Stimulated activated CD8-positive, alpha-beta memory T cell treated with anti-CD3 and anti-CD28 coated beads, Interleukin-12 subunit alpha, Interleukin-12 subunit beta, amount 100 ng/mL, for 4 hours (primary cell): ENCODE data around the gene MYO9B.

Source experiments
- DNase-seq: peaks from one replicate; pipeline ENCODE4 v3.0.0-alpha.2; 2020; ENCODE audit warnings: low read depth

The MYO9B gene

DNA sequence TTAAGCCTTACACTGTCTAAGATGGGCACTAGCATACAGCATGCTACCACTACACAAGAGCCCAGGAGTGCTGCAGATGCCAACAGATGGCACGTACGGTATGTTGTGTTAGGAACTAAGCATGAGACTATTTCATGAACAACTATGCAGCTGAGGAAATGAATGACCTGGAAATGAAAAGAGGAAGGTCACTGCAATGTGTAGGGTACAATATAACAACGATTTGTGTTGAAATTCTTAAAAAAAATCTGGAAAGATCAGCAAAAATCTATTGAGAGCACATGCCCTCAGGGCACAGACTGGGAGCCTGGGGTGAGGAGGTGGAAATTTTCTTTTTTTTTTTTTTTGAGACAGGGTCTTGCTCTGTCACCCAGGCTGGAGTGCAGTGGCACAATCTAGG, 14.8 kb upstream of the MYO9B start:
- no peak for DNase-seq

DNA sequence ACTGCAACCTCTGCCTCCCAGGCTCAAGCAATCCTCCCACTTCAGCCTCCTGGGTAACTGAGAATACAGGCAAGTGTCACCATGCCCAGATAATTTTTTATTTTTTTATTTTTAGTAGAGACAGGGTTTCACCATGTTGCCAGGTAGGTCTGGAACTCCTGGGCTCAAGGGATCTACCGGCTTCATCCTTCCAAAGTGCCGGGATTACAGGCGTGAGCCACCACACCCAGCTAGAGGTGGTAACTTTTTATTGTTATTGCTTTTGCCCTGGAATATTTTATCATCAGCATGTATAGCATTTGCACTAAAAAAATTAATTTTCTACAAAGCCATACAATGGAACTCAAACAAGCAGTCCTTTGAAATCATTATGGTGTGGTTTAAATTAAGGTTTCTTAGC, 14.4 kb upstream of the MYO9B start:
- DNase-seq, result no peak

DNA sequence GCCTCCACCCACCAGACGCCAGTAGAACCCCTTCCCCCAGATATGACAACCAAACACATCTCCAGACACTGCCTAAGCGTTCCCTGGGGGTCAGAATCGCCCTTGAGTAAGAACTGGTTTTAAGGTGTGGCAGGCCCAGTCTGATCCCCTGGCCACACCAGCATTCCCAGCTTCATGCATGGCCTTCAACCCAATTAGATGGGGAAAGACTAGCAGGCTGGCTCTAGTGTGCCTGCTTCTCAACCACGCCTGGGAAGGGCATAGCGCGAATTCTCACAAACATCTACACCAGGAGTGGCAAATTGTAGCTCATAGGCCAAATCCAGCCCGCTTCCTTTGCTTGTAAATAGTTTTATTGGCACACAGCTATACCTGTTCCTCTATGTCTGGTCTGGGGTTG, 13.9 kb upstream of the MYO9B start:
- no peak for DNase-seq

DNA sequence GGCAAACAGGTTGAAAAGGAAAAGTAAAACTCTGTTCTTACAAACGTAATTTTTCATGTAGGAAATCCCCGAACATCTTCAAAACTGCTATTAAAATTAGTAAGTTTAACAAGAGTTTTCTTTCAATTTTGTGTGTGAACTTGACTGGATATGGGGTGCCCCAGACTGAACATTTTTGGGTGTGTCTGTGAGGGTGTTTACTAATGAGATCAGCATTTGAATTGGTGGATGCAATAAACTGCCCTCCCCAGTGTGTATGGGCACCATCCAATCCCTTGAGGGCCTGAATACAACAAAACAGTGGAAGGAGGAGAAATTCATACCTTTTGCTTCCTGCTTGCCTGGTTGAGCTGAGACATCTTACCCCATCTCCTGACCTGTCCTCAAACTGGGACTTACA, 12.1 kb upstream of the MYO9B start:
- DNase-seq, result no peak

DNA sequence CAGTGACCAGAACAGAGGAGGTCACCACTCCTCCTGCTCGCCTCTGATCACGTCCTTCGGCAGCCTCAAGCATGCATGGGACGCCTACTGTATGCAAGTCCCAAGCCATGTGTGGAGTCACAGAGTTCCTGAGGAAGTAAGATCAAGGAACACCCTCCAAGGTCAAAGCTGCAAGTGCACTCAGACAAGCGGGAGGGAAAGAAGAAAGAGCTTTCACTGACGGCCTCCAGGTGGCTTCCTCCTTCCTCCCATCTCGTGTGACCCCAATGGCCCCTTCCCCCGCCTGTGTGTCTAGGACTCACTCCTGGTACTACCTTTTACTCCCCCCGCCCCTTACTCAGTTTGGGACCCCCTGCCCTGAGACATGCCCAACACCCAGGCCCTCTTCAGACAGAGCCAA, 6.4 kb upstream of the MYO9B start:
- no peak for DNase-seq

DNA sequence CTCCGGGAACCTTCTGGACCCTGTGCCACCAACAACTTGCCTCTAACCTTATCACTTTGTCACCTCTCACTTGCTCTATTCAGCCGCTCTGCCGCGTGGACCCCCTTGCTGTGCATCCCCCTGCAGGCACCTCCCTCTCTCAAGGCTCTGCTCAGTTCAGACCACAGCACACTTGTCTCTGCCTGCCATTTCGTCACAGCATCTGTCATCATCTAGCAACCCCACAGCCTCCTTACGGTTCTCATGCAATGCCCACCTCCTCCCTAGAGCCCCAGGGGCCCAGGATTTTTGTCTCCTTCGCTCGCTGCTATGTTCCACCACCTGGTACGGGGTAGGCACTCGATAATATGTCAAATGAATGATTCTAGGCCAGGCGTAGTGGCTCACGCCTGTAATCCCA, 5.2 kb upstream of the MYO9B start:
- DNase-seq, result no peak

DNA sequence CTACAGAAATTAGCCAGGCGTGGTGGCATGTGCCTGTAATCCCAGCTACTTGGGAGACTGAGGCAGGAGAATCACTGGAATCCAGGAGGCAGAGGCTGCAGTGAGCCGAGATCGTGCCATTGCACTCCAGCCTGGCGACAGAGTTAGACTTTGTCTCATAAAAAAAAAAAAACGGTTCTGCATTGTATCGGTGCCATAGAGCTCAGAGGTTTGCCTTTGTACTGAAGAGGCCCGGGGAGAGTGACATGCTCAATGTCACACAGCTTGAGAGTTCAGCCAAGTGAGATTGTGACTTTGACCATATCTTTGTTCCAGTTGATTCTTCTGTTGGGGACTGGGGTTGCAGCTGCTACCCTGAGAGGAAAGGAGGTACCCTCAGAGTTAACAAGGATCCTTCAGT, 4.7 kb upstream of the MYO9B start:
- no peak for DNase-seq

DNA sequence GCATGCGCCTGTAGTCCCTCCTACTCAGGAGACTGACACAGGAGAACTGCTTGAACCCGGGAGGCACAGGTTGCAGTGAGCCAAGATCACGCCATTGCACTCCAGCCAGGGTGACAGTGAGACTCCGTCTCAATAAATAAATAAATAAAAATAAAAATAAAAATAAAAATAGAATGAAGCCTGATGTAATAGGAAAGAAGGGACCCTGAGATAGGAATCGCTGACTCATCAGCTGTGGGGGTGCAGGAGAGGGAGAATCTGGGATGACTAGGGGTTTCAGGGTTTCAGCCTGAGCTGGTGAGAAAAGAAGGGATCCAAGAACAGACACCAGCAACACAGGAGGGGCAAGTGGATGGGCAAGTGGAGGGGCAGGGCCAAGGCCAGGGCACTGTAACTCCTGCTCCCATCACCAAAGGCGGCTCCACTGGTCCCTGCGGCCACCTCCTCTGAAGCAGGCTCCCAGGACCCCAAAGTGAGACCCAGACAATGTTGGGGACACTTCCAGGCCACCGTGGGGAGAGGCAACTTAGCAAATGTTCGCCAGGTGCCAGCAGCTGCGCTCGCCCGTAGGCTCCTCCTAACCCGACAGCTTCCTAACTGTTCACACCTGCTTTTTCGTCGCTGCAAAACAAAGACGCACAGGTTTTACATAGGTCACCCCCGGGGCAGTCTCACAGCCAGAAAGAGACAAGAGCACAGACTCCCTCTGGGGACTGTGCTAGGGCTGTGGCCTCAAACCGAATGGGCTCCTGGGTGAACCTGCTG, 1.5 kb upstream of the MYO9B start:
- no peak for DNase-seq

DNA sequence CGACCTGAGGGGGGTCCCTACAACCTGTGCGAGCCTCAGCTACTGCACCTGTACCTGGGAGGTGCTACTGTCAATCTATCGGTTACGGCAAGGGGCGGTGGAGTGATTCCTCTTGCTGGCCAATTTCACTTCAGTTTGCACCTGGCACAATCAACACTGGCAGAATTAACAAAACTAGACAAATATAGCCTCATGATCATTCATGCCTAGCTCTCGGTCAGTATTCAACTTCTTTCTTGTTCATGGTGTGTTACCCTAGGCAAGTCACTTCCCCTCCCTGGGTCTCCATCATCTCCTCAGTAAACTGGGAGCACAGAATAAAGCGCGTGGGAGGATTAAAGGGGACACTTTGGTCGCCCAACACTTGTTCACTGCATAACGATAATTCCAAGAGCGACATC, 943 bp upstream of the MYO9B start:
- no peak for DNase-seq

DNA sequence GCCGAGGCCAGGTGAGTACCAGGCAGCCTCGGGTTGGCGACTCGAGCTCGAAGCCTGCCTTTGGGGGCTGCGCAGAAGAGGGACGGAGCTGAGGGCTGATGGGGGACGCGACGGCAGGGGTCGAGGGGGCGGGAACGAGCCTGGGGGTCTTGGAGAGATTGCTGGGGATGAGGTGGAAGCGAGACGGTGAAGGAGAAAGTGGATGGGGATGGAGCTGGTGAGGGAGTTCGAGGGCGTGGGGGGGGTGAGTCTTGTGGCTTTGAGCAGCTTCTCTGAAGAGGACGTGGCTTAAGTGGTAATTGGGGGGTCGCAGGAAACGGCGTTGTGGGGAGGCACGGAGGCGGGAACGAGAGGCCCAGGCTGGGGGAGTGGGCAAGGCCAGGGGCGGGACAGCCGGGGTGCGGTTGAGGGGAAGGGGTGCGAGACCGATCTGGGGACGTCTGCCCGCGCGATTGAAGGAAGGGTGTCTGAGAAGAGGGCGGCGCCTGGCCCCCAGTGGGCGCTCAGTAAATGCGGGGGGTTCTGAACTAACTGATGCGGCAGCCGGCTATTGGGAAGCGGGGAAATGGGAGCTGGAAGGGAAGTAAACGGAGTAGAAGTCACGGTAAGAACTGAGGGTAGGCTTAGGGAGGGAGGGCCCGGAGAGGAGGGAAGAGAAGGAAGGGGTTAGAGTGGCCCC, 426 bp downstream of the MYO9B start:
- peak; percentile 42 for DNase-seq

DNA sequence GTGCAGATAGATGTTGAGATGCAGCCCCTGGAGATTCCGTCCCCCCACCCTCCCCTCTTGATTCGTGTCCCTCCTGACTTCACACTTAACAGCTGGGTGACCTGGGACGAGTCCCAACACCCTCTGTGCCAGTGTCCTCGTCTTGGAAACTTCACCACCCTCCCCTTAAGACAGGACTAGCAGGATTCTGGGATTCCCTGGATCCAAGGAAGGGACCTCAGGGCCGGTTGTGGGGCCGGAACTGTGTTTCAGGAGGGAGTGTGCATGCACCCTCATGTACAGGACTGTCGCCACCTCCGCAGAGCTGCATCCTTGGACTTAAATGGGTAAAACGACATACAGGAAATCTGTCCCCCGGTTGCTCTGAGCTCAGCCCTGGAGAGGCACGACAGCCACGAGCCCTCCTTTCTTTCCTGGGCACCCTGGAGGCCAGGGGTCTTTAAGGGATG, 990 bp downstream of the MYO9B start:
- no peak for DNase-seq

DNA sequence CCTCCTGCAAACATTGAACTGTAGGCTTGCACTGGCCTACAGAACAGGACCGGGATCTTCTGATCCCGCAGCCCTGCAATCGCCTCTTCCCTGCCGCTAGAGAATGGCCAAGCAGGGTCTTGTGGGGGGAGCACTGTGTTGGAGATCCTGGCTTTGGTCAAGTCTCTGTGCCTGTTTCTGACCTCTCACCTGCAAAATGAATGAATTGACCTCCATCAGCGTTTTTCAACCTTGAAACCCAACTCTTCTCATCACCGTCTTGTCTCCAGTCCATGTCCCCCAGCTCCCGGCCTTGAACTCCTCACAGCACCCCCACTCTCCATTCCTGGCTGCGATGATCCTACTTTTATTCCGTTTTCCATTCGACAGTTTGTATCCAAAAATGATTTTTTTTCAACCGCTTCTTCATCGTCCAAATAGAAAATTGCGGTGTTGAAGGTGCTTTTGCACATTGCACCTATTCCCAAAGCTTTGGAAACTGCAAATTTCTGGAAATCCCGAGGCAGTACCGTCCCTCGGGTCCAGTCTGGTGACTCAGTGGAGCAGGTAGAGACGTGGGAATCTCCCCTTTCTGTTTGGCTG, 2.0 kb downstream of the MYO9B start:
- no peak for DNase-seq

DNA sequence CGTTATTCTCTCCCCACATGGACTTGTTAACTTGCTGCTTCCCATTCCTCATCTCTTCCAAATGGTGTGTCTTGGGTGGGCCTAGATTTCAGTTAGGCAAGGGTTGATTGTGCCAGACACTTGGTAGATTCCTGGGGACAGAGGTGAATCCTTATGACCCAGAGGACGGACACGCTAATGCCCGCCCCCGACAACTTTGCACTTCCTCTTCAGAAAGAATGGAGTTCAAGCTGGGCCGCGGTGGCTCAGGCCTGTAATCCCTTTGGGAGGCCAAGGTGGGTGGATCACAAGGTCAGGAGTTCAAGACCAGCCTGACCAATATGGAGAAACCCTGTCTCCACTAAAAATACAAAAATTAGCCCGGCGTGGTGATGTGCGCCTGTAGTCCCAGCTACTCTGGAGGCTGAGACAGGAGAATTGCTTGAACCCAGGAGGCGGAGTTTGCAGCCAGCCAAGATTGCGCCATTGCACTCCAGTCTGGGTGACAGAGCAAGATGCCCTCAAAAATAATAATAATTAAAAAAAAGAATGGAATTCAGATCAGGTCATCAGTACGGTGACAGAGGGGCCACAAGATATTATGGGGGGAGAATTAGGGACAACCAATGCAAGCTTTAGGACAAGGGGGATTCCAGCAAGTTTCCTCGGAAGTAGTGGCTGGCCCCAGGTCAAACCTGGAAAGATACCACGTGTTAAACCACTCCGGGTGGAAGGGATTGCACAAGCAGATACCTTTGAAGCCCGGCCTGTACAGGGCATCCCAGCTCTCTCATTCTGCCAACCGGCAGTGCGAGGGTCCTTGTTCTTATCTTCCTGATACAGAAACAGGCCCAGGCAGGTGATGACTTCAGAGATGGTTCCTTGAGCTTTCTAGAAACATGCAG, 2.7 kb downstream of the MYO9B start:
- no peak for DNase-seq

DNA sequence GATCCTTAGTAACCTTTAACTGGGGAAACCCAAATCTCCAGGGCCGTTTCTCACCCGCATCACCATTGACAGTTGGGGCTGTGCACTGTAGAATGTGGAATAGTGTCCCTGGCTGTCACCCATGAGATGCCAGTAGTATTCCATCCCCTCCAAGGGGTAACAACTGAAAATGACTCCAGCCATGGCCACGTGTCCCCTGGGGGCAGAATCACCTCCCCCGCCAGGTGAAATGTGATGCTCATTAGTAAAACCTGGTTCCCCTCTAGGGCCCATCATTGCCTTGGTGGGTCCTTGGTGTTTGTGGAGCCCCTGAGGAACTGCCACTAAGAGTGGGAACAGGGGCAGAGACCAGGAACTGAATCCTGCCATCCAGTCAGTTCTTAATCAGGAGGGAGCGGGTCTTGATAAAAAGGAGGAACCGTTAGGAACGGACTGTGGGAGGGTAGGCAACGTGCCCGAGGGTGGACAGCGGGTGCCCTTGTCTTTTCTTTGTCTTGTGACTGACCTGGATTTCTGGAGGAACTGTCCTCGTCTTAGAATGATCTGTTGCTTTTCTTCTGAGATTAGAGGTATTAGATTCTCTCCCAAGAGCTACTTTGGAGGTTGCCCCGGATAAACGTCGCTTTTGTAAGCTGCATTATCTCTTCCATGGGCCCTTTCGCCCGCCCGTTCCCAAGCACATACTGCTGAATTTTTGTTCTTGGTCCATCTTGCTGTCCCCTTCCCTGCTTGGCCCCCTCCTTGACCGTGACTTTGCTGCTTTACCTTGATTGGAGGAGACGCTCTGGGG, 3.5 kb downstream of the MYO9B start:
- DNase-seq, result no peak

DNA sequence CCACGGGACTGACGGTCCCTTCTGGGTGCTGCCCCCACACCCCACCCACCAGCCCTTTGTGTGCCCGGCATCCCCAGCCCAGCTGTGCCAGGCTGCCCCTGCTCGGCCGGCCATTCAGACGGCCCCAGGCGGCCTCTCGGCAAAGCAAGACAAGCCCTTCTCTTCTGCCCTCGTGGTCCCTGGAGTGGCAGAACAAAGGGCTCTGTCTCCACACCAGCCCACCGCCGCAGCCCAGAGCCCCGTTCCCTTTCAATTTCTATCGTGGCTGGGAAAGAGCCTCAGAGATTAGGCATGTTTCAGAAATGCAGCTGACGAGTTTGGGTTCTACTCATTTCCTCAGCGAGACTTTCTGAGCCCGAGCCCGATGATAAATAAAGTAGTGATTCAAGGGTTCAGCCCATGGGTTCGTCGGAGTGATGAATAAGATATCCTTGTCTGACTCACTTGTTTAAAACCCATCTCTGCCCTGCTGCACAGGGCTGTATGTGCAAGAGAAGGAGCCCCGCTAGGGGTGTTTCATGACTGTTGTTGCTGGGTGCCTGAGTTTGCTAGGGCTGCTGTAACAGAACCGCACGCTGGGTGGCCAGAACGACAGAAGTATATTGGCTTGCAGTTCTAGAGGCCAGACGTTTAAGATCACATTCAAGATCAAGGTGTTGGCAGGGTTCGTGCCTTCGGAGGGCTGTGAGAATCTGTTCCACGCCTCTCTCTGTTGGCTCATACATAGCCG, 4.3 kb downstream of the MYO9B start:
- peak; percentile 46 for DNase-seq

DNA sequence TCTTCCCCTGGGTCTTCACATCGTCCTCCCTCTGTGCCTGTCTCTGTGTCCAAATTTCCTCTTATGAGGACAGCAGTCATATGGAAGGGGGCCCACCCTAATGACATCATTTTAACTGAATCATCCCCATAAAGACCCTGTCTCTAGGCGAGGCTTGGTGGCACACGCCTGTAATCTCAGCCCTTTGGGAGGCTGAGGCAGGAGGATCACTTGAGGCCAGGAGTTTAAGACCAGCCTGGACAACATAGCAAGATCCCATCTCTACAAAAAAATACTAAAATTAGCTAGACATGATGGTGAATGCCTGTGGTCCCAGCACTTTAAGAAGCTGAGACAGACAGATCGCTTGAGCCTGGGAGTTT, 4.8 kb downstream of the MYO9B start:
- DNase-seq, result no peak

DNA sequence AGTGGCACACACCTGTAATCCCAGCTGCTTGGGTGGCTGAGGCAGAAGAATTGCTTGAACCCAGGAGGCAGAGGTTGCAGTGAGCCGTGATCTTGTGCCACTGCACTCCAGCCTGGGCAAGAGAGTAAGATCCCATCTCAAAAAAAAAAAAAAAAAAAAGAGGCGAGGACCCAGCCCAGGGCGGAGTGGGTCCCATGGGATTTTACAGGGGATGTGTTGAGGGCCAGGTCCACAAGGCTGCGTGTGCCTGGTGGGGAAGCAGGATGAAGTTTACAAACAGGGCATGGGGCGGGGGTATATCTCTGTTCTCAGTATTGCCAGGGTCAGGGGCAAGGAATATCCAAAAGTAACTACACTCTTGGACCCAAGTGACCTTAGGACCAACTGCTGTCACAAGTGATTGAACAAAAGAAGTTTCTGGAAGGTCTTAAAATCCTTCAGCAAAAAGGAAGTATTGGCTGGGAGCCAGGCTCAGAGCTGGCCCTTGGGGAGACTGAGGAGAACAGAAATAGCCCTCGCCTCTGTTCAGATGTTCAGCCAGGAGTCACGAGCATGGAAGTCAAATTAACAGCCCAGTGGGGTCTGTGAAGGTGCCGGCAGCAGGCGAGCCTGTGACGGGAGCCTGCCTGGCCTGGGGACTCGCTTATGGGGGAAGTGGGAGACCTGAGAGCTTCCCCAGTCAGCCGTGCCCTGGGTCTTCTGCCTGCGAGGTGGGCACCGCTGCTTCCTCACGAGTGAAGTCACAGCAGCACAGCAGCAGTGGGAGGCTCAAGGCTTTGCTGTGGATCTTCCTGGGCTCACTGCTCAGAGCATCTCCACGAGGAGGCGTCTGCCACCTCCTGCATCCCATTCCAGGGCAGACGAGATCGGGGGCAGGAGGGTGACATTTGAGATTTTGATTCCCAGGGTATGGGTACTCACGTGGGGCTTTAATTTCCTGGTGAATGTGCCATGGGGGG, 6.4 kb downstream of the MYO9B start:
- DNase-seq, result no peak

DNA sequence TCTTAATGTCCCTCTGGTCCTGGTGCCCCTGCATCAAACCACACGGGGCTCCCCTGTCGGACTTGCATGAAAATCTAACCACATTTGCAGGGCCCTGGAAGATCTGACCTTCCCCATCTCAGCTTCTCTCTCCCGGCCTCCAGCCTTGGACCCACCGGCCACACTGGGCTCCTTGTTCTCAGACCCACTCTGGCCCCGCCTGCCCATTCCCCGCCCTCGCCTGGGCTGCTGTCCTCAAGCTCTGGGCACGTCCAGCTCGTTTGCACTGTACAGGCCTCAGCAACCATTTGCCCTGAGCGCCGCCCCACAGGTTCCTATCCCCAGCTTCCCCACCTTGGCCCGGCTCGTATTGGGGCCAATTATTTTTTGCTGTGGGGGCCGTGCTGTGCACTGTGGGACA, 10.5 kb downstream of the MYO9B start:
- DNase-seq, result no peak

DNA sequence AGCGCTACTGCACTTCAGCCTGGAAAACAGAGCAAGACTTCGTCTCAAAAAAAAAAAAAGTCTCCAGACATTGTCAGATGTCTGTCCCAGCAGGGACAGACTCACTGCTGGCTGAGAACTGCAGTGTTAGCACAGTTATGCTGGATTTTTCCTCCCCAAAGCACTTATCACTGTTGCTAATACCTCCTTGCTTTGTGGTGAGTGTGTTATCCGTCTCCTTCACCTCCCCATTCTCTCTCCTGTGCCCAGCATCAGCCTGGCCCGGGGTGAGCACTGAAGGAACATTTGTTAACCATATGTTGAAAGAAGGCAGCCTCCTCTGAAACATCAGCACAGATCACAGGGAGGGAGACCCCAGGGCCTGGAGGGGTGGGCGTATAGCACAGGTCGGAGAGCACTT, 11.3 kb downstream of the MYO9B start:
- no peak for DNase-seq

DNA sequence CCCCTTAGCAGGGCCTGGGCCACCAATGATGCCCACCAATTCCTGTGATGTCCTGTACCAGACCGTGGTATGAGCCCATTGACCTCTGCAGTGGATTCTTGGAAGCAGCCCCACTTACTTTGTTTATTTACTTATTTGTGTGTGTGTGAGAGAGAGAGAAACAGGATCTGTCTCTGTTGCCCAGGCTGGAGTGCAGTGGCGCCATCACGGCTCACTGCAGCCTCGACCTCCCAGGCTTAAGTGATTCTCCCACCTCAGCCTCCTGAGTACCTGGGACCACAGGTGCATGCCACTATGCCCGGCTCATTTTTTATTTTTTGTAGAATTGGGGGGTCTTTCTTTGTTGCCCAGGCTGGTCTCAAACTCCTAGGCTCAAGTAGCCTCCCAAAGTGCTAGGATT, 13.0 kb downstream of the MYO9B start:
- DNase-seq, result no peak
